Thyroid gland (tissue), 4 donors: ENCODE data around the gene XRCC5. TPM values are rescaled to one million over a fixed set of nuclear protein-coding genes. Genes with fewer than 3 reads are reported as not detected.

Experiments used
- DNase-seq, 2 donors: peaks; one replicate each; pipeline ENCODE4 v3.0.0-alpha.2; 2019
- H3K27ac ChIP-seq, 3 donors: fragments of 200-600 bp; sonication (generic); 1 replicate in 2 of 3; 2 replicates in 1 of 3; pipeline ENCODE4 v1.5.1; 2016 to 2019; ENCODE audit warnings: mild to moderate bottlenecking in 1 of 3, moderate library complexity in 1 of 3
- H3K27me3 ChIP-seq: fragments of 200-600 bp; sonication (generic); one replicate; pipeline ENCODE4 v1.5.1; 2019
- H3K36me3 ChIP-seq, 2 donors: fragments of 200-600 bp; sonication (generic); one replicate each; pipeline ENCODE4 v1.5.1; 2016 to 2019
- H3K4me1 ChIP-seq, 2 donors: fragments of 200-600 bp; sonication (generic); one replicate each; pipeline ENCODE4 v1.5.1; 2017 to 2019
- H3K4me3 ChIP-seq, 3 donors: fragments of 200-600 bp; sonication (generic); replicated peaks in 1 of 3; 1 replicate in 2 of 3; 2 replicates in 1 of 3; pipeline ENCODE4 v1.5.1; 2016; ENCODE audit warnings: mild to moderate bottlenecking in 1 of 3
- H3K9me3 ChIP-seq: fragments of 200-600 bp; sonication (generic); one replicate; pipeline ENCODE4 v1.5.1; 2017
- CTCF ChIP-seq, 6 experiments: fragments of 200-600 bp in 3 of 6; fragments of 450-650 bp in 3 of 6; sonication (generic) in 3 of 6; IDR thresholded peaks; one replicate each; pipeline ENCODE4 v1.5.1; 2016 to 2019; ENCODE audit warnings: antibody characterized with exemption in 6 of 6, mild to moderate bottlenecking in 2 of 6, inconsistent platforms in 1 of 6, moderate library complexity in 1 of 6
- POLR2A ChIP-seq, 2 donors: fragments of 450-650 bp; IDR thresholded peaks; one replicate each; pipeline ENCODE4 v1.6.1; 2017; ENCODE audit warnings: antibody characterized with exemption in 2 of 2, mild to moderate bottlenecking in 2 of 2, moderate library complexity in 1 of 2
- WGBS, 2 donors: methylation state at CpG; one replicate each; pipeline ENCODE4 v1.1.5; 2017; 5-methylcytosine and 5-hydroxymethylcytosine counted together
- intact Hi-C: fragments of 100-400 bp; cut with DNase I; formaldehyde crosslinking; loops from one replicate; pipeline ENCODE4 v1.15.1; 2023
- total RNA-seq, 4 donors: library from RNA; depleted of rRNA; stranded (reverse); fragments of >200 nt; gene quantifications; one replicate each; pipeline ENCODE4 v1.2.3, GENCODE V29; 2016

Gene XRCC5
- total RNA-seq, 4 donors from 2014 or later, result 185 to 240 (median 216) TPM

- Histone ChIP-seq H3K4me3 (no peak overlapping the region), H3K27me3 (no peaks in the 10 kb centered on the region), H3K36me3 (no peaks in the 10 kb centered on the region), H3K27ac (no peak overlapping the region), H3K9me3 (no peaks in the 10 kb centered on the region), H3K4me1 (peaks cover 24 to 35% of the 10 kb centered on the region in 2 donors)
- intact Hi-C loops, result no loop called here
- DNase-seq, result no peak
- 94 to 97% methylated on average over 6 of the region's 6 CpGs for WGBS, 2 donors
- TF ChIP-seq POLR2A (IDR thresholded peaks at IDR 0.05) (no peak), CTCF (IDR thresholded peaks at IDR 0.05) (no peak)
These were observed 110.7 kb downstream of the XRCC5 start for GRCh38 chr2:216219861-216220260.

DNA sequence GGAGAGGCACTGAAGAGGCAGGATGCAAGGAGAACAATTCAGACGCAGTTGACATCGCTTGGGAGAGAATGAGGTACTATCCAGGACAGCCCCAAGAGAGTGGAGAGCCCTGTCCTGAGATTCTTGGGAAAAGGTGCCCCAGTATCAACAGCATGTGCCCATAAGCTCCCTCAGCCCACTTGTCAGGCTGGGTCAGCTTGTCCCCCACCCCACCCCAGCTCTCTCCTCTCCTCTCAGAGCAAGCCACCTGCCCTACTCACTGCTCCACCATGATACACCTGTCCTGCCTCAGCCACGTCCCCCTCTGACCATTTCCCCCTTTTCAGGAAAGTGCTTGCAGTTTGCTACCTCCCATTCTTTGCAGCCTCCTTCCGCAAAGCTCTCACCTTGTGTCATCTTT, 111.8 kb downstream of the XRCC5 start:
- Histone ChIP-seq H3K36me3 (no peaks in the 10 kb centered on the region), H3K9me3 (no peaks in the 10 kb centered on the region), H3K27ac (no peak overlapping the region), H3K27me3 (no peaks in the 10 kb centered on the region), H3K4me1 (peaks cover 16 to 27% of the 10 kb centered on the region in 2 donors), H3K4me3 (no peak overlapping the region)
- WGBS, 2 donors, result 91 to 92% methylated on average over 4 of the region's 4 CpGs
- DNase-seq, result no peak
- intact Hi-C loops, result no loop called here
- no peak for TF ChIP-seq POLR2A (IDR thresholded peaks at IDR 0.05)
- TF ChIP-seq CTCF (IDR thresholded peaks at IDR 0.05), result no peak

GRCh38 chr2:216221811-216222210, 112.7 kb downstream of the XRCC5 start:
- TF ChIP-seq POLR2A (IDR thresholded peaks at IDR 0.05), result no peak
- TF ChIP-seq CTCF (IDR thresholded peaks at IDR 0.05), result no peak
- H3K4me1 ChIP-seq, result peaks cover 7 to 19% of the 10 kb centered on the region in 2 donors
- no peak overlapping the region for H3K27ac ChIP-seq
- no peaks in the 10 kb centered on the region for H3K36me3 ChIP-seq
- intact Hi-C loops, result no loop called here
- no peaks in the 10 kb centered on the region for H3K9me3 ChIP-seq
- DNase-seq, result no peak
- no peak overlapping the region for H3K4me3 ChIP-seq
- 74 to 81% methylated on average over 1 of the region's 1 CpG for WGBS, 2 donors
- no peaks in the 10 kb centered on the region for H3K27me3 ChIP-seq

DNA sequence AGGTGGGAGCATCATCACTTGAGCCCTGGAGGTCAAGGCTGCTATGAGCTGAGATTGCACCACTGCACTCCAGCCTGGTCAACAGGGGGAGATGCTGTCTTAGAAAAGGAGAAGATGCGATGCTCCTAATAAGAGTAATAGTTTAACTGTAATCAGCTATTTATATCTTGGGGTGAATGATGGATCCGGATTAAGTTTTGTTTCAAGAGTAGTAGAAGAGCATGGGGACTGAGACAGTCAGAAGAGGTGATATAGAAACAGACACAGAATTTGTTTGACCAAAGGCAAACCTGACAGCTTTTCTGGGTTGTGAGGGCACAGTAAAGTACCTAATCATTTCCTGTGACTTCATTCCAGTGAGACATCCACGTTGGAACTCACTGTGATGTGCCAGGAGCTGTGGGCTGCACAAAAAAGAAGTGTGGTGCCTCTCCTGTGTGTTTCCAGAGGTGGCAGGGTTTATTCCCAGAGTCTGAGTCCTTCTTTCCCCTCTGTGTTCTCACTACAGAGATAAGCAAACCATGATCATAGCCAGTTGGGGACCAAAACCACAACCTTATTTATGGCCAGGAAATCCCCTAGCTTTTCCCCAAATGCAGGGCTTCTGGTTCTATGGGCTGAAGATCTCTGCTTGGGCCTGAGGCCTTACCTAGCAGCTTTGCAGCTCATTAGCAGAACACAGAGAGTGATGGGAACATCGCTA, 113.7 kb downstream of the XRCC5 start:
- Histone ChIP-seq H3K36me3 (no peaks in the 10 kb centered on the region), H3K27ac (no peak overlapping the region), H3K4me1 (peaks cover 0 to 9% of the 10 kb centered on the region in 2 donors), H3K27me3 (no peaks in the 10 kb centered on the region), H3K9me3 (no peaks in the 10 kb centered on the region), H3K4me3 (no peak overlapping the region)
- TF ChIP-seq POLR2A (IDR thresholded peaks at IDR 0.05), result no peak
- TF ChIP-seq CTCF (IDR thresholded peaks at IDR 0.05), result peak in 1 of 6 experiments; percentile 20
- intact Hi-C loops, result no loop called here
- DNase-seq, result no peak
- 74 to 78% methylated on average over 4 of the region's 4 CpGs for WGBS, 2 donors

DNA sequence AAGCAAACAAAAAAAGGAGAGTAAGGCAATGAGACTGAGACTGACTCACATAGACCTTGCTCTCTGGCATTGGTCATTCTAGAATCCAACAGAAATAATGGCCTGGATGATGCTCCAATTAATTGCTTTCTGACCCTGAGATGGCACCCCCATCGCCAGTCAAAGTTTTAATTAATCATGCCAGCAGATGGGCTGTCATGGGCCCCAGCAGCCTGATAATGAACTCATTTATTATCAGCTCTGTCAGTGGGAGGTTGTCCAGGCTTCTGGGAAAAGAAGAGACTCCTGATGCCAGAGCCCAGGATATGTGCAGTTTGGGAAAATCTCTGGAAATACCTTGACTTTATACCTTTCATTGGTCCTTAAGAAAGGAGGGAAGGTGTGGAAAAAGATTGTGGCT, 115.2 kb downstream of the XRCC5 start:
- TF ChIP-seq CTCF (IDR thresholded peaks at IDR 0.05) (no peak), POLR2A (IDR thresholded peaks at IDR 0.05) (no peak)
- 82 to 93% methylated on average over 1 of the region's 1 CpG for WGBS, 2 donors
- intact Hi-C loops, result no loop called here

More for the DNA sequence above, 115.2 kb downstream of the XRCC5 start:
- H3K9me3 ChIP-seq, result no peaks in the 10 kb centered on the region
- no peak for DNase-seq
- no peak overlapping the region for H3K27ac ChIP-seq
- H3K36me3 ChIP-seq, result no peaks in the 10 kb centered on the region
- no peak overlapping the region for H3K4me3 ChIP-seq
- no peaks in the 10 kb centered on the region for H3K4me1 ChIP-seq
- no peaks in the 10 kb centered on the region for H3K27me3 ChIP-seq
